ENCODE measurements around the gene PRR18.

The PRR18 gene

DNA sequence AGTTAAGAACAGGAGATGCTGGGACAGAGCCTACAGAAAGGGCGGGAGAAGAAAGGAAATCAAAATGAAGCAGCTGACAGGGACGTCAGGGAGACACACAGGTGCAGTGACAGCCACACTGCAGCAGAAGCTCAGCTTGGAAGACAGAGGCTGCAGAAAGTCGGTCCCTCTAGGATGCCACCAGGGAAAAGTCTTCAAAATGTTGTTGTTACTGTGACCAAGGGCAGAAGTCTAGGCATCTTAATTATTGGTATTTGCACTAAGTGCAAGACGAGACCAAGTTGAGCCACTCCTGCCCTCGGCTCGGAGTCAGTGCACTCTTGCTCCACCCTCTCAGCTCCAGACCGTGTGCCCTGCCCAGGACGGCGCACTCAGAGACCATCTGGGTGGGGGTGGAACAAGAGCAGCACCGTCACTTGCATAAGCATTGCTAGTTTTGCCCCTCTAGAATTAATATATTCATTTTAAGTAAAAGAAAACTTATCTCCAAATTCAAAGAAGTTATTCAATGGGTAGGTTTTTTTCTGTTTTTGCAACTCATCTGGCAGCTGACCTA, 2.6 kb downstream of the PRR18 start:
- no peak for DNase-seq

DNA sequence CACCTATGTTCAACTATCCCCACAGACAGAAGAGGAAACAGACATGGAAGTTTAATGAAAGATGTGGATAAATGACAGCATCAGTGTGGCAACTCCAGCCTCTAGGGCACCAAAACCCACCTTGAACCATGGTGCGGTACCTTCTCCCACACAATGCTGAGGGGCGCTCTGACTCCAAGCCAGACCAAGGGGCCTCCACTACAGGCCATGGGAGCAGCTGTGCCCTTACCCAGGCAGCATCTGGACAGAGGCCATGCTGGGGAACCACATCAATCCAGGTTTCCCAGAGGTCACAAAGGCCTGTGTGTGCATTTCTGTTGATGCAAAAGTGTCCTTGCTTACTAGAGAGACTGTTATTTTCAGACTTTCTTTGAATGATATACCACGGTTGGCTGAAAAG, 4.1 kb downstream of the PRR18 start:
- DNase-seq, result no peak

DNA sequence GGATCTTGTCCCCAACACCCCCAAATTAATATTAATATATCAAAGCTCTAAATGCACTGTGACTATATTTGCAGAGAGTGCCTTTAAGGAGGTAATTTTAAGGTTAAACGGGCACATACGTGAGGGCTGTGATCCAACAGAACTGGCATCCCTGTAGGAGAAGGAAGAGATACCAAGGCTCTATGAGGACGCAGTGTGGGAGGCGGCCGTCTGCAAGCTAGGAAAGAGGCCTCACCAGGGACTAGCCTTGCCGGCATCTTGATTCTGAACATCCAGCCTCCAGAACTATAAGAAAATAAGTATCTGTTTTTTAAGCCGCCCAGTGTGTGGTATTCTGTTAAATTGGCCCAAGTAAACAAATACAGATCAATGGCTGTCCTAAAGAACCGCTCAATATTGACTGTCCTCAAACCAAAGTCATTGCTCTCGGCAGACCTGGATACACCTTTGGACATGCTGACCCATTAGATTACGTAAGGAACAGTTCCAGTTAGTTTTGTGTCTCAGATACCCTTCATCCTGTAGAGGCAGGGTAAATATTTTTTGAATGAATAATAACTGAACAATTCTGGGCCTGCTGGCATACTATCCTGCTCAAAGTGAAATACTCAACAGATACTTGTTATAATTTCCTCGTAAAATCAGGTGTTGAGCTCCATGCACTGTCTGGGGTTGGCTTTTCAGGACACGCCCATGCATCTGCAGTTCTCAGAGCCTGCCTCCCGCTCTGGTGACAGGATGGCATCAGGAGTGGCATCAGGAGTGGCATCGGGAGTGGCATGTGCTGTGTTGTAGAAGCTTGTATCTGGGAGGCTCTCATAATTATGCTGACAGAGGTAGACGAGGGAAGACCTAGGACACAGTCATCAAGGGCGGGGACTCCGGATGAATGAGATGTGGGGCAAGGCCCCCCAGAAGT, 6.3 kb downstream of the PRR18 start:
- DNase-seq, result no peak

DNA sequence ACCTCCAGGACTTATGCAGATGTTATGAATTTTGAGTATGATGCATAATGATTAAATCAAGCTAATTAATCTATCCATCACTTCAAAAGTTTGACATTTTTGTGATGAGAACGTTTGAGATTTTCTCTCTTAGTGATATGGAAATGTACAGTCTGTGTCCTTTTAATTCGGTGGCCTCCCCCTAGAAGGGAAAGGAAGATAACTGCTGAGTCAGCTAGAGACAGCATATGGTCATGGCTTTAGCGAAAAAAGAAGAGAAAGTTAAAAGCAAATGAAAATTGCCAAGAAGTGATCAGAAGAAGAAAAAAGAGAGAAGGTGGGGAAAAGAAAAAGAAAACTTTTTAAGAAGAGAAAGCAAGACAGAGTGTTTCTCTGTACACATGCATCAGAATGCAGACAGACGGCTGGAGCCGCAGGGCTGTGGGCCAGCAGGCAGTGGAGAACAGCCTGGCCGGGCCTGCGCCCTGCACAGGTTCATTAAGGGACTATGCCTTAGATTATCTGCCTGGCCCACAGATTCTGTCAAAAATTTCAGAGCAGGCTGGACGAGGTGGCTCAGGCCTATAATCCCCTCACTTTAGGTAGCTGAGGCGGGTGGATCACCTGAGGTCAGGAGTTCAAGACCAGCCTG, 7.7 kb downstream of the PRR18 start:
- no peak for DNase-seq

DNA sequence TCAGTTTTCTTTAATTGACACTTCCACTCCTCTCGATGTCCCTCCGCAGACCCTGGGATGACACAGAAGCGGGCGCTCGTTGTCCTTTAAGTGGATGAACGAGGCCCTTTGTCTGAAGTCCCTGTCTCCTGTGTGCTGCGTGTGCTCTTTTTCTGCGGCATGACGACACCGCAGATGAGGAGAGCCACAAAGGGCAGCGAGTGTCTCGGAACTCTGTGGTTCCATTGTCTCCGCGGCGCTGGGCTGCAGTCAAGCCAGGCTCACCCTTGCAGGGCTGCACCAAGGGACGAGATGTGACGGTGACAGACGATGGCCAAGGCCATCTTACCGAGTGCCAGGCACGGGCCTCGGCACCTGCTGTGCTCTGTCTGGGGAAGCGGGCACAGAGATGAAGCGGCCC, 10.6 kb downstream of the PRR18 start:
- DNase-seq, result no peak

DNA sequence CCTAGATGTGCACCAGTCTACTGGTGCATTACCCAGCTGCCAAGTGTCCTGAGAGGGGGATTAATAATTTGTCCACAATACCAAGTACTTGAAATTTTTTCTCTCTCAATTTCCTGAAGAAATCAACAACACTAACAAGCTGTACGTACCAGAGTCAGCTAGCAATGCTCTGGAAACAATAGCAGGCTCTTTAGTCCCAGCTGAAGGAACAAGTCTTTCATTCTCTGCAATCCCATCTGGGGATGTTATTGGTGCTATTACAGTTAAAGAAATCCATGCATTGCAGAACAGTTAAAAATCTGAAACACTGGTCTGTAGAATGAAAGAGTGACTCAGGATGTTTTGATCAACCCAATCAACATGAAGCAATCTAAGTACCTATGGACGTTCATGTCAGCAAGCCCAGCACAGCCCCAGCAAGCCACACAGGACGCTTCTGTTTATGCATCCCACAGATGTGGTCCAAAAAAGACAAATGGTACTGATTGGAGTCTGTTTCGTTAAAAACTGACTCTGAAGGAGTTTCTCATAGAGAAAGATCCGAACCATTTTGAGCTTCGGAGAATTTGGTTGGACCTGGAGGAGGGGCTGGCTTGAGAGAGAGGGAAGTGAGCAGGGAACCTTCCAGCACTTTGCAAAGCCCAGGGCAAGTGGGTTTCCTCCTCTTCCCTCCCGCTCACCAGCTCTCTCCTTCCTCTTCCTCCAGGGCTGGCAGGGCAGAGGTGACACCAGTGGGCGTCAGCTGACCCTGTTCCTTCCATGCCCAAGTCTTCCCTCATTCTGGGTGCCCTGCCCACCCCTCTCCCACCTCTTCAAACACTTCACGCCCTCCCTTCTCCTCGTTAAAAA, 11.9 kb downstream of the PRR18 start:
- no peak for DNase-seq

DNA sequence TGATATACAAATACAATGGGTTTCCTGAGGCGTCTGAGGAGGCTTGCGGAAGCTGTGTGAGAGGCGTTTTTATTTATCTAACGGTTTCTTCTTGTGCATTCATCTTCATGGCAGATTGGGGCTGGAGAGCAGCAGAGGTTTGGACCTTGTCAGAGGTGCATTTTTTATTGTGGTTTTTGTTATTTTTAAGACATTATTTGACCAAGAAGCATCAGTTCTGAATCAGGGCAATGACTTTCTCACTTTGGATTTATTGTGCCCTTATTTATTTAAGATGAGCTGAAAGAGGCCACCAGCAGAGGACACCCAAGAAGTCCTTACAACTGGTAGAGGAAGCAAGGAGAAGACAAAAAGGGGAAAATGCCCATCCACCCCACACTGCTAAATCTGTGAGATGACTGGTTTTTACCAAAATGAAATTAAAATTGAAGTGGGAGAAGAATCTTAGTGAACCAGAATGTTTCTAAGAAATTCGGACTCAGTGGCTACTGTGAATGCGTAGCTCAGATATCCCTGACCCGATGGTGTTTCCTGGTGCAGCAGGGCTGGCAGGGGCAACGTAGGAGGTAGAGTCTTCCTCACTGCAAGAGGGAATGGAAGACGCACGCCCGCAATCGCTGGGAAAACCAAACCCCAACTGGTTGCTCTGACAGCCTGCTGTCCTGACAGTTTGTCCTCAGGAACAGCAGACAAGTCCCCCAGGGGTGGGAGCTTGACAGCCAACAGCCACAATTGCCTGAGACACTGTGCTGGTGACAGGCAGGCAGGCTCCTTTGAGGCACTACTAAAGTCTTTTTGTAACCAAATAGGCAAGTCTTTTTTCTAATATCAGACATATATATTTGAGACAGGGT, 14.2 kb downstream of the PRR18 start:
- no peak for DNase-seq

DNA sequence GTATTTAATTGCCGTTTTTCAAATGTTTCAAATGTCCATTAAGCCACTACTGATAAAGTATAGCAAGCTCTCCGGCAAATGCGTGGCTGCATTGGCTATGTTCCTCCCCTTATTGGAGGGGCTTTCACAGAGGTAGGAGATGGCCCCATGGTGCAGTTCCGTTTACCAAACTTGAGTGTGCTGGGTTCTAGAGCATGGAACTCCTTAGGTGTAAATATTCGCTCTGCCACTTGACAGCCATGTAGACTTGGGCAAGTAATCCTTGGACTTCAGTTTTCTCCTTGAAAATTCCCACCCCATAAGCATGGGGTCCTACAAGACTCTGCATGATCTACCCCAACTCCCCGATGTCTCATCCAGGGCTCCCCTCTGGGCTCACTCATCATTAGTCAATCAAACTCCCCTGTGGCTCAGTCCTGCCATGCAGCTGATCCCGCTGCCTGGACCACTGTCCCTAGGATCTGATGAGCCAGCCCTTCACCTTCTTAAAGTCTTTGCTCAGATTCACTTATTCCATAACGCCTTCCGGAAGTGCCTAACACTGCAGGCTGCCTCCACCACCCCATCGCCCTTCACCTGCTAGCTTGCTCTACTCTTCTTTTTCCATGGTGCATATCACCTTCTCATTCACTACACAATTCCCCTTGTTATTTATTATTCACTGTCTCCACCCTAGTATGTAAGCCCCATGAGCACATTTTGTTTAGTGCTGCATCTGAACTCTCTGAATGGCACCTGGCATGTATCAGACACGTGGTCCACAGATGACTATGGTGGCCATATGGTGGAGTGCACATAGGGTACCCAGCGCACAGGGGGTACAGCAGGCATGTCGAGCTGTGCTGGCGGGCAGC, 18.8 kb downstream of the PRR18 start:
- DNase-seq, result no peak

DNA sequence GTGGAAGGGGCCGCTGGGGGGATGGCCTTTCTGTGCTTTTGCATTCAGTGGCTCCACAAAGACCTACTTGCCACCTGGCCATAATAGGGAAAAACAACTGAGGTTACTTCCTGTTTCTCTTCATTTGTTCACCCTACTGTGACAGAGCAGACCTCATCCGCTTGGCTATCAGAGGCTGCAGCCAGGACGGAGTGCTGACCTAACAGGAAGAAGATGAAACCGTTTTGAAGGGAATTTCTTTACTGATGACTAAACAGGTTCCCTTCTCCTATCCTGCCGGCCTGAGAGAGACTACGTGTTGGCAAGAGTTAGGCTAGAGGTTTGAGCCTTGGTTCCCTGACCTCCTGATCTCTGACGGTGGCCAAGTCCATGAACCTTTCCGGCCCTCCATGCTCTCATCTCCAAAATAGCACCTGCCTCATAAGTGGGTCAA, 21.3 kb downstream of the PRR18 start:
- DNase-seq, result no peak

DNA sequence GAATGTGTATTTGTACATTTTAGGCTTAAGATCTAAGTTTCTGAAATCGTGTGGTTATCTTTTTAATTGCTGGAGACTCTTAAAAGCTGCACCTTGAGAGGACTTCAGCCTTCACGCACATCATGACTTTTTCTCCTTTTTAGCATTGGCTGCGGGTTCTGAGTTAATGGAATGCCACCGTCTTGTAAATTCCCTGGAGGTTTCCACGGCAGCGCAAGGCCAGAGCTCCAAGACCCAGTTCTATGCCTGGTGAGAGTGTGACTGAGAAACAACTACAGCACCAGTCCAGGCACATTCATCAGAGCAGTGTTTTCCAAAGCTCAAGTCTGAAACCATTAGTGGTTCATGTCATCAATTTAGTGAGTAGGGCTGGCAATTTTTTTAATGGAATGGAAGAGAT, 23.0 kb downstream of the PRR18 start:
- DNase-seq, result no peak

DNA sequence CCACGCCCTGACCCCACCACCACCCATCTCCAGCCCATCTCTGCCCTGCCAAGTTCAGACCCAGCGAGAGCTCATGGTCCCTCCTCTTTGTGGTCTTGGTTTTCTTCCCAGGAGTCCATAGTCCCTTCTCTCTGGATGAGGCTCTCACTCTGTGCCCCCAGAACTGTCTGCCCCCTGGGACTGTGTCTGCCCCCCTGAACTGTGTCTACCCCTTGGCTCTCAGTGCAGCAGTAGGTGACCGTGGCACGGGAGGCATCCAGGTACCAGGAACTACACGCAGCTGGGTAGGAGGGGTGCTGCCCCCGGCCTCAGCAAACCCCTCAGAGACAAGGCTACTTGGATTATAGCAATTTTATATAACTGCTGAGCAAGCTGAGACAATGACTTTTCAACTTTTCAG, 23.6 kb downstream of the PRR18 start:
- DNase-seq, result no peak

DNA sequence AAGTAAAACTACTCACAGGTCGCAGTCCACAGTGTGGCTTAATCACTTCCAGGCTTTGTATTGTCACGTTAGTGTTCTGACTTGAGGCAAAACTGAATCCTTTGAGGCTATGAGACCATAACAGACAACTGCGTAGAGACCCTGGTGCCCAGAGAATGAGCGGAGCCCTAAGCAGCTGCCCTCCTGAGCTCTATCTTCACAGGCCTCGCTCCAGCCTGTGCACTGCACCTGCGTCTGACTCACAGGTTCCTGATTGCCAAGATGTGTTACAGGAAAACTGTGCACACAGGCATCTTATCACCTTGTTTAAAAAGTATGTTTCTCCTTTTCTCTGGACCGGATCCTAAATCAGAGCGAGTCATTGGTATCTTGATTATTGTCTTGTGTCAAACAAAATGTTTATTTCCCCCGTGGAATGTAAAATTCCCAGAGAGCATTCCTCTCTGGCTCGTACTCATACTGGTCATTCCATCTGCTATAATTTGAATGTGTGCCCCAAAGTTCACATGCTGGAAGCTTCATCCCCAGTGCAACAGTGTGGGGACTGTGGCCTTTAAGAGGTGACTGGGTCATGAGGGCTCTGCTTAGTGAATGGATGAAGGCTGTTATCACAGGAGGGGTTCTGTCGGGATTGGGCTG, 25.7 kb downstream of the PRR18 start:
- DNase-seq, result no peak

DNA sequence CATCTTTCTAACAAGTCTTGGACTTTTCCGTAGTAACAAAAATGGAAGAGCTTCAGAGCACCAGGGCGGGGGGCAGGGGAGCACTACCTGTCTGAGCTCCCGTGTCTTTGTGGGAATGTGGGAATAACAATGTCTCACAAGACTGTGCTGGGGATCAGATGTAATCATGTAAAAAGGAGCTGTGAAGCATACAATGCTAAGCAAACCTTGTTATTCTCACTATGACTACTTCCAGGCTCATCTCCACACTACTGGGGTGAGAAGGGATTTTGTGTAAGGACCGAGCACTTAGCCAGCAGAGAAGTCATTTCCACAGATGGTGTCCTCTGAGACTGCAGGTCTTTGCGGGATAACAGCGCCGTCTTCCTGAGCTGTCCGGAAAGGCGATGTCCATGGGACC, 27.1 kb downstream of the PRR18 start:
- no peak for DNase-seq

DNA sequence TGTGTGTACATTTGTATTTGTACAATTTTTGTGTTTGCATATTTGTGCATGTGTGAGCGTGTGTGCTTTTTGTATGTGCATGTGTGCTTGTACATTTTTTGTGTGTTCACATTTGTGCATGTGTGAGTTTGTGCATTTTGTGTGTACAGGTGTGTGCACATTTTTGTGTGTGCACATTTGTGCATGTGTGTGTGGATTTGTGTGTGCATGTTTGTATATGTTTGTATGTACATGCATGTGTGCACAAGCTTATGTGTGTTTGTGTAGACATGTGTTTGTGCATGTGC, 28.9 kb downstream of the PRR18 start:
- DNase-seq, result no peak

DNA sequence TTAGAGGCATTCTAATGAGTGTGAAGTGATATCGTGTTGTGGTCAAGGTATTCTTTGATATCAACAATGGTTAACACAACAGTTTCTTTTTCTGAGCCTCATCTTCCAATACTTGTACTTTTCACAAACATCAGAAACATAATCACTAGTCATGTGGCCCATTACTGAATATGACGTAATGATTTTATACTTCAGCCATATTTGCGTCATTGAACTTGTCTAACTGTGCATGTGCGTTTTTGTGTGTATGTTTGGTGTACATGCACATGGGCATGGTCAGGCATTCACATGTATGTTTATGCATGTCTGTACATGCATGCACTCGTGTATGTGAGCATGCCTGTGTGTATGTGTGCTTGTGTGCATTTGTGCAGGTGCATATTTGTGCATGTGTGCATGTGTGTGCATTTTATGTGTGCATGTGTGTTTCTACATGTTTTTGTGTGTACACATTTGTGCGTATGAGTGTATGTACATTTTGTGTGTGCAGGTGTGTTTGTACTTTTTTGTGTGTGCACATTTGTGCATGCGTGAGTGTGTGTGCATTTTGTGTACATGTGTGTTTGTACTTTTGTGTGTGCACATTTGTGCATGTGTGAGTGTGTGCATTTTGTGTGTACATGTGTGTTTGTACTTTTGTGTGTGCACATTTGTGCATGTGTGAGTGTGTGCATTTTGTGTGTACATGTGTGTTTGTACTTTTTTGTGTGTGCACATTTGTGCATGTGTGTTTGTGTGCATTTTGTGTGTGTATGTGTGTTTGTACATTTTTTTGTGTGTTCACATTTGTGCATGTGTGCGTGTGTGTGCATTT, 29.4 kb downstream of the PRR18 start:
- no peak for DNase-seq

DNA sequence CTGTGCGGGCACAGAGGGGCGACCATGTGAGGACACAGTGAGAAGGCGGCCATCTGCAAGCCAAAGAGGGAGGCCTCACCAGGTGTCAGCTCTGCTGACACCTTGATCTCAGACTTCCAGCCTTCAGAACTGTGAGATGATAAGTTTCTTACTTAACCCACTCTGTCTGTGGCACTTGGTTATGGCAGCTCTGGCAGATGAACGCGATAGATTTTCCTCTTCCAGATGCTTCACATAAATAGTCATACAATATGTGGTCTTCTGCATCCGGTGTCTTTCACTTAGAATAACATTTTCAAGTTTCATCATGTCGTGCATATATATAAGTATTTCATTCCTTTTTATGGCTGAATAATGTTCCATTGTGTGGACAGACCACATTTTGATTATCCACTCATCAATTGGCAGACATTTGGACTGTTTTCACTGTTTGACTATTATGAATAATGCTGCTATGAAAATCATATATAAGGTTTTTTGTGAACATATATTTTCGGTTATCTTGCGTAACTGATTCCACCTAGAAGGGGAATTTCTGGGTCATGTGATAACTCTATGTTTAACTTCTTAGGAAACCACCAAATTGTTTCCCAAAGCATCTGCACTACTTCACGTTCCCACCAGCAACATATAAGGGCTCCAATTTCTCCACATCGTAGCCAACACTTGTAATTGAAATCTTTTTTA, 30.2 kb downstream of the PRR18 start:
- DNase-seq, result no peak

DNA sequence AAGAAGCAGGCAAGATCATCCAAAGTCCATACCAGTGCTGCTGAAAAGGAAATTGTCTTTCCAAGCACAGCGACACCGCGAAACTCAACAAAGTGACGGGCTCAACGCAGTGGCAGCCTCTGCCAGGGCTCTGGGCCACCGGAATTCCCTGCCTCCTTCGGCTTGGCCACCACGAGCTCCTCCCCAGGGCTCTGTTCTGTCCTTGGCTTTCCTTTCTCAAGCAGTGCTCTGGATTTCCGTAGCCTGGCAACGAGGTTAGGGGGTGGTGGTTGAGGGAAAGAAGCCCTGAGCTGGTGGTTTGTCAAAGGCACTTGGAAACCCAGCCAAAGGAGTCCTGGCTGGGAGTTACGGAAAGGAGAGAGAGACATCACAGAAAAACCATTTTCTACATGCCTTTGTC, 31.2 kb downstream of the PRR18 start:
- DNase-seq, result no peak

DNA sequence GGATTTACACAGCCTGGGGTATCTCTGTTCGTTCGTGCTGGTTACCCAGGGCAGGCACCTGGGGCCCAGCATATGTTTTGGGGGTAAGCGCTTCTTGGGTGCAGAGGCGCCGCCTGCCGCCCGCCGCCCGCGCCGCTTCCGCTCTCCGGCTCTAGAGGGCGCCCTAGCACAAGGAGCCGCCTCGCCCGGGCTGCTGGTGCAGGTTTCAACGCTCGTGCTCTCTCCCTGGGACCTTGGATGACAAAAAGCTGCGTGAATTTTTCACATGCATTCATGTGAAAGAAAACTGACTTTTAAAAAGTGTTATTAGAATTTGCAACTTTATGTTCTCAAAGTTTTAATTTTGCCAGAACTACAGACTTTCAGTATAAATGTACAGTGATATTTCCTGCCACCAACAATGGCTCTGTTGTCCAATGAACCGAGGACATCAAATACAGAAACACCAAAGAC, 32.5 kb downstream of the PRR18 start:
- peak; percentile 44 for DNase-seq

DNA sequence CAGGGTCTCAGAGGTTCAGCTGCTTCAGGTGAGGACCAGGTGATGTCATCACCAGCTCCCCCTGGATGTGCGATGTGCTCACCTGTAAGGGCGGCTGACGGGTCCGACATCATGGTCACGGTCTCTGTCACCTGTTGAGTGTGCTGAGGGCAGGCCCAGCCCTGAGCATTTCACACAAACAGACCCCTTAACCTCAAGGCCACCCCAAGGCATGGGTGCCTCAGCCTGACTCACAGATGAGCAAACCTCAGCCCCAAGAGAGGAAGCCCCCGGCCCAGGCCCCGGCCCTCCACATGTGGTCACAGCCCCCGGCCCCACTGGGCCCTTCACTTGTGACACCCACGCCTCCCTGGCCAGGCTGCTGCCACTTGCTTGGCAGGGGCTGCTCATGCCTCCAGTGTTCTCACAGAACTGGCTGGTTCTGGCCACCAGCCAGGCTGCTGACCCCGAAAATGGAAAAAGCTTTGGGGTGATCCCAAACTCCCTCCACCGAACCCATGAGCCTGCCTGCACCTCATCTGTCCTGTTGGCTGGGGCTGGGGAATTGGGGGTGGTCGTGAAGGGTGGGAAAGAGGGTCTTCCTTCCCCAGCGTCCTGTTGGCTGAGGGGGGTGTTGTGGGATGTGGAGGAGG, 33.3 kb downstream of the PRR18 start:
- no peak for DNase-seq

Data from NCI-H1092 (cell line).